Activated CD8-positive, alpha-beta T cell treated with anti-CD3 and anti-CD28 coated beads for 36 hours (primary cell): ENCODE results near the gene DPF3. TPM values are rescaled to one million over a fixed set of nuclear protein-coding genes. Genes with fewer than 3 reads are reported as not detected.

Experiments
- ATAC-seq: fragments of 200-7000 bp; cut with Tn5 transposase; one replicate; pipeline ENCODE4 v1.10.0; 2021; ENCODE audit warnings: mild to moderate bottlenecking, moderate library complexity
- CTCF ChIA-PET: fragments of 350-600 bp; sonication (Branson Sonifier 250); formaldehyde crosslinking; loops from one replicate; lab custom pipeline; 2021; ENCODE audit warnings: antibody characterized with exemption; lab: Charles Lee
- POLR2A ChIA-PET: fragments of 350-600 bp; sonication (Branson Sonifier 250); formaldehyde crosslinking; loops from one replicate; lab custom pipeline; 2021; ENCODE audit warnings: antibody characterized with exemption; lab: Charles Lee
- DNase-seq: peaks from one replicate; pipeline ENCODE4 v3.0.0-alpha.2; 2020
- H3K27ac Mint-ChIP-seq: one replicate; pipeline ENCODE4 v1.8.0; 2021; ENCODE audit warnings: mild to moderate bottlenecking, mixed read lengths
- H3K27me3 Mint-ChIP-seq: one replicate; pipeline ENCODE4 v1.8.0; 2021; ENCODE audit warnings: mixed read lengths
- H3K36me3 Mint-ChIP-seq: one replicate; pipeline ENCODE4 v1.8.0; 2021; ENCODE audit warnings: low read depth, mixed read lengths
- H3K4me1 Mint-ChIP-seq: one replicate; pipeline ENCODE4 v1.8.0; 2021; ENCODE audit warnings: low read depth, mixed read lengths
- H3K4me3 Mint-ChIP-seq: one replicate; pipeline ENCODE4 v1.8.0; 2021; ENCODE audit warnings: mild to moderate bottlenecking, moderate library complexity, mixed read lengths
- H3K9me3 Mint-ChIP-seq: one replicate; pipeline ENCODE4 v1.8.0; 2021; ENCODE audit warnings: mixed read lengths
- CTCF ChIP-seq: fragments of 200-600 bp; IDR thresholded peaks from one replicate; pipeline ENCODE4 v1.8.0; 2022; ENCODE audit warnings: antibody characterized with exemption, mild to moderate bottlenecking
- intact Hi-C: fragments of 100-400 bp; cut with micrococcal nuclease; formaldehyde crosslinking; loops from one replicate; pipeline ENCODE4 v1.10.0; 2022
- total RNA-seq, 2 experiments: library from RNA; stranded (reverse); gene quantifications; one replicate each; pipeline ENCODE4 v1.2.3, GENCODE V29; 2021

The DPF3 gene
- total RNA-seq, 2 experiments from 2014 or later, result 0.13 to 0.54 TPM

GRCh38 chr14:72574715-72575114 is 319.2 kb downstream of the DPF3 start:
- Mint-ChIP-seq H3K4me1 (peaks cover 8% of the 10 kb centered on the region), H3K27me3 (peaks cover 1% of the 10 kb centered on the region), H3K4me3 (no peak overlapping the region), H3K27ac (no peak overlapping the region), H3K36me3 (no peaks in the 10 kb centered on the region), H3K9me3 (peaks cover 5% of the 10 kb centered on the region)
- no peak for TF ChIP-seq CTCF
- CTCF ChIA-PET, result interaction anchor here (1.2 kb wide), 1 partner anchor 10 kb away, joined by 3 read pairs; no protein-coding TSS in a partner anchor
- intact Hi-C loops, result no loop called here
- DNase-seq, result peak; percentile 11
- POLR2A ChIA-PET, result no interaction called here
- peak; percentile 60 for ATAC-seq

- ChIA-PET CTCF (no interaction called here), POLR2A (interaction anchor here (0.5 kb wide), 1 partner anchor 197 kb away, joined by 3 read pairs; no protein-coding TSS in a partner anchor)
- Mint-ChIP-seq H3K9me3 (peaks cover 5% of the 10 kb centered on the region), H3K36me3 (no peaks in the 10 kb centered on the region), H3K4me3 (no peak overlapping the region), H3K27me3 (peaks cover 1% of the 10 kb centered on the region), H3K4me1 (peaks cover 8% of the 10 kb centered on the region), H3K27ac (no peak overlapping the region)
- intact Hi-C loops, result no loop called here
- TF ChIP-seq CTCF, result no peak
- DNase-seq (no peak), ATAC-seq (no peak)
These were observed 320.0 kb downstream of the DPF3 start for GRCh38 chr14:72573725-72574417.

Other genes with a start within 250 kb of the DPF3 start
- gene DCAF4, start 32.4 kb upstream of the DPF3 start, total RNA-seq, result 10 to 100 TPM; 17.9 to 19.4 TPM
- gene ZFYVE1, start 133.0 kb upstream of the DPF3 start, total RNA-seq, result 10 to 100 TPM in 1 of 2 experiments, 1 to 10 TPM in 1; 7.2 to 10.4 TPM
- gene RBM25, start 164.4 kb upstream of the DPF3 start, total RNA-seq, result 100 to 1,000 TPM; 101 to 104 TPM
- gene PSEN1, start 242.4 kb upstream of the DPF3 start, total RNA-seq, result 10 to 100 TPM; 23.1 to 23.2 TPM